Measurements from ENCODE around the gene UQCR10. TPM values are rescaled to one million over a fixed set of nuclear protein-coding genes. Genes with fewer than 3 reads are reported as not detected.

The UQCR10 gene
- total RNA-seq, 1 donor from 2014 or later: 48.7 TPM

DNA sequence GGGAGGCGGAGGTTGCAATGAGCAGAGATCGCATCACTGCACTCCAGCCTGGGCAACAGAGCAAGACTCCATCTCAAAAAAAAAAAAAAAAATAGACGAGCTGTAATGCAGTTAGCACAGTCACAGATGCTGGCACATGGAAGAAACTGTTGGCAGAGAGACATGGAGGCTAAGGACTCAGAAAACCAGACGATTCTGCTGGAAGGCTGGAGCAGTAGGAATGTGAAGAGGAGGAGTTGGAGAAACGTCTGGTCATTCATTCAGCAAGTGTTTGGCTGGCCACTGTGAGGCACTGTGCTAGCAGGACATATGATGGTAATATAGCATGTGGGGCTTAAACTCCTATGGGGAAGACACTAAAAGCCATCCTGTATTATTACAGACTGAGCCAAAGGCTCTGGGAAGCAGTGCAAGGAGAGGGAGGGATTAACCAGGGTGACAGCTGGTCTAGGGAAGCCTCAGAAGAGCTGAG, 5.0 kb downstream of the UQCR10 start:
- no peak overlapping the region for H3K27ac ChIP-seq
- Mint-ChIP-seq H3K4me3 (no peak overlapping the region), H3K9me3 (no peaks in the 10 kb centered on the region), H3K4me1 (peaks cover 16% of the 10 kb centered on the region), H3K36me3 (peaks cover 10% of the 10 kb centered on the region), H3K27me3 (ENCODE audit: insufficient read depth, low read depth) (peaks cover 3% of the 10 kb centered on the region), H3K27ac (no peak overlapping the region)
- H3K79me2 ChIP-seq (ENCODE audit: low read depth): peaks cover 21% of the 10 kb centered on the region
- H3K27me3 ChIP-seq: no peaks in the 10 kb centered on the region
- H3K9me3 ChIP-seq (ENCODE audit: low read depth): no peaks in the 10 kb centered on the region
- DNase-seq (ENCODE audit: low spot score): peak; percentile 37
- H4K20me1 ChIP-seq (ENCODE audit: low read depth): peaks cover 4% of the 10 kb centered on the region
- H3F3A ChIP-seq (ENCODE audit: low read depth): peaks cover 9% of the 10 kb centered on the region
- no peak overlapping the region for H2AFZ ChIP-seq (replicated peaks)
- no peak overlapping the region for H3K4me2 ChIP-seq
- peaks cover 6% of the 10 kb centered on the region for H3K4me1 ChIP-seq
- TF ChIP-seq EZH2phosphoT487 (IDR thresholded peaks at IDR 0.05): no peak
- TF ChIP-seq, protein P1, sequence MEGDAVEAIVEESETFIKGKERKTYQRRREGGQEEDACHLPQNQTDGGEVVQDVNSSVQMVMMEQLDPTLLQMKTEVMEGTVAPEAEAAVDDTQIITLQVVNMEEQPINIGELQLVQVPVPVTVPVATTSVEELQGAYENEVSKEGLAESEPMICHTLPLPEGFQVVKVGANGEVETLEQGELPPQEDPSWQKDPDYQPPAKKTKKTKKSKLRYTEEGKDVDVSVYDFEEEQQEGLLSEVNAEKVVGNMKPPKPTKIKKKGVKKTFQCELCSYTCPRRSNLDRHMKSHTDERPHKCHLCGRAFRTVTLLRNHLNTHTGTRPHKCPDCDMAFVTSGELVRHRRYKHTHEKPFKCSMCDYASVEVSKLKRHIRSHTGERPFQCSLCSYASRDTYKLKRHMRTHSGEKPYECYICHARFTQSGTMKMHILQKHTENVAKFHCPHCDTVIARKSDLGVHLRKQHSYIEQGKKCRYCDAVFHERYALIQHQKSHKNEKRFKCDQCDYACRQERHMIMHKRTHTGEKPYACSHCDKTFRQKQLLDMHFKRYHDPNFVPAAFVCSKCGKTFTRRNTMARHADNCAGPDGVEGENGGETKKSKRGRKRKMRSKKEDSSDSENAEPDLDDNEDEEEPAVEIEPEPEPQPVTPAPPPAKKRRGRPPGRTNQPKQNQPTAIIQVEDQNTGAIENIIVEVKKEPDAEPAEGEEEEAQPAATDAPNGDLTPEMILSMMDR (IDR thresholded peaks at IDR 0.05): peak; percentile 49
- H3K36me3 ChIP-seq: no peaks in the 10 kb centered on the region
- H3K4me3 ChIP-seq: no peak overlapping the region
- H3K9ac ChIP-seq: no peak overlapping the region

DNA sequence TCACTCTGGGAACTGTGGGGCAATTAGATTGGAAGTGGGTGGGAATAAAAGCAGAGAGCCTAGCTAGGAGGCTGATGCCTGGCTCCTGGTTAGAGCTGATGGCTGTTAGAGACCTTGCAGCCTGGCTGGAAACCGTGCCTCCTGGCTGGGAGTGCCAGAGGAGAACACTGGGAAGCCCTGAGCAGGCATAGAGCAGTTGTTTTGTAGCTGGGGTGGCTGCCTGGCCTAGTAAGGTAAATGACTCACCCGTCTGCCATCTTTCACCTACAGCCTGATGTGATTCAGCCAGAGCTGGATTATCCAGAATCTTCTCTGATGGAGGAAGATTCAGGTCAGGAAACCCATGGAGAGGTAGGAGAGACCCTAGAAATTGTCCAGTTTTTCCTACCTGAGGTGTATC, 6.1 kb downstream of the UQCR10 start:
- no peak overlapping the region for H3K27ac Mint-ChIP-seq
- H3K27me3 Mint-ChIP-seq (ENCODE audit: insufficient read depth, low read depth): peaks cover 2% of the 10 kb centered on the region
- DNase-seq (ENCODE audit: low spot score): no peak

DNA sequence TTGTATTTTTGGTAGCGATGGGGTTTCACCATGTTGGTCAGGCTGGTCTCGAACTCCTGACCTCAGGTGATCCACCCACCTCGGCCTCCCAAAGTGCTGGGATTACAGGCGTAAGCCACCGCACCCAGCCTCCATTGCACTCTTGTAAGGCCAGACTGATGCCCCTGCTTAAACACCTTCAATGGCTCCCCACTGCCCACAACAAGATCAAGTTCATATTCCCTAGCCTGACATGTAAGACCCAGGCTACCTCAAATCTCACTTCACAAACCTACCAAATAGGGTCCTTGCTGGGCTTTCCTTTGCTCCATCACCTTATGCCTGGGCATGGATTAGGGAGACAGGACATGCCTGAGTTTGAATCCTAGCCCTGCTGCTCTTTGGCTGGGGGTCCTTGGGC, 13.1 kb downstream of the UQCR10 start:
- Histone ChIP-seq H3K4me3 (no peak overlapping the region), H3K79me2 (ENCODE audit: low read depth) (no peaks in the 10 kb centered on the region), H3K4me2 (no peak overlapping the region), H3K9ac (no peak overlapping the region), H3K4me1 (peaks cover 10% of the 10 kb centered on the region), H3K27me3 (no peaks in the 10 kb centered on the region), H2AFZ (replicated peaks) (no peak overlapping the region), H3K36me3 (no peaks in the 10 kb centered on the region), H3F3A (ENCODE audit: low read depth) (no peaks in the 10 kb centered on the region), H3K9me3 (ENCODE audit: low read depth) (no peaks in the 10 kb centered on the region), H4K20me1 (ENCODE audit: low read depth) (no peaks in the 10 kb centered on the region), H3K27ac (no peak overlapping the region)
- no peaks in the 10 kb centered on the region for H3K27me3 Mint-ChIP-seq (ENCODE audit: insufficient read depth, low read depth)
- no peak for TF ChIP-seq EZH2phosphoT487 (IDR thresholded peaks at IDR 0.05)
- no peak overlapping the region for H3K27ac Mint-ChIP-seq
- H3K36me3 Mint-ChIP-seq: no peaks in the 10 kb centered on the region
- H3K4me3 Mint-ChIP-seq: no peak overlapping the region
- peaks cover 36% of the 10 kb centered on the region for H3K4me1 Mint-ChIP-seq
- no peaks in the 10 kb centered on the region for H3K9me3 Mint-ChIP-seq
- no peak for DNase-seq (ENCODE audit: low spot score)

More for the DNA sequence above, 6.1 kb downstream of the UQCR10 start:
- H3K4me1 ChIP-seq: peaks cover 2% of the 10 kb centered on the region
- no peak overlapping the region for H3K27ac ChIP-seq
- Mint-ChIP-seq H3K4me3 (no peak overlapping the region), H3K9me3 (no peaks in the 10 kb centered on the region), H3K36me3 (peaks cover 10% of the 10 kb centered on the region), H3K4me1 (peaks cover 6% of the 10 kb centered on the region)
- peaks cover 11% of the 10 kb centered on the region for H3K79me2 ChIP-seq (ENCODE audit: low read depth)
- no peaks in the 10 kb centered on the region for H3K36me3 ChIP-seq
- no peak overlapping the region for H3K9ac ChIP-seq
- no peak overlapping the region for H3K4me2 ChIP-seq
- H3K4me3 ChIP-seq: no peak overlapping the region
- H2AFZ ChIP-seq (replicated peaks): no peak overlapping the region
- no peaks in the 10 kb centered on the region for H3K9me3 ChIP-seq (ENCODE audit: low read depth)
- TF ChIP-seq, protein P1 (IDR thresholded peaks at IDR 0.05): no peak
- no peak for TF ChIP-seq EZH2phosphoT487 (IDR thresholded peaks at IDR 0.05)
- no peak for TF ChIP-seq EZH2 (IDR thresholded peaks at IDR 0.05)
- peaks cover 9% of the 10 kb centered on the region for H3F3A ChIP-seq (ENCODE audit: low read depth)
- H4K20me1 ChIP-seq (ENCODE audit: low read depth): peaks cover 4% of the 10 kb centered on the region
- no peaks in the 10 kb centered on the region for H3K27me3 ChIP-seq

DNA sequence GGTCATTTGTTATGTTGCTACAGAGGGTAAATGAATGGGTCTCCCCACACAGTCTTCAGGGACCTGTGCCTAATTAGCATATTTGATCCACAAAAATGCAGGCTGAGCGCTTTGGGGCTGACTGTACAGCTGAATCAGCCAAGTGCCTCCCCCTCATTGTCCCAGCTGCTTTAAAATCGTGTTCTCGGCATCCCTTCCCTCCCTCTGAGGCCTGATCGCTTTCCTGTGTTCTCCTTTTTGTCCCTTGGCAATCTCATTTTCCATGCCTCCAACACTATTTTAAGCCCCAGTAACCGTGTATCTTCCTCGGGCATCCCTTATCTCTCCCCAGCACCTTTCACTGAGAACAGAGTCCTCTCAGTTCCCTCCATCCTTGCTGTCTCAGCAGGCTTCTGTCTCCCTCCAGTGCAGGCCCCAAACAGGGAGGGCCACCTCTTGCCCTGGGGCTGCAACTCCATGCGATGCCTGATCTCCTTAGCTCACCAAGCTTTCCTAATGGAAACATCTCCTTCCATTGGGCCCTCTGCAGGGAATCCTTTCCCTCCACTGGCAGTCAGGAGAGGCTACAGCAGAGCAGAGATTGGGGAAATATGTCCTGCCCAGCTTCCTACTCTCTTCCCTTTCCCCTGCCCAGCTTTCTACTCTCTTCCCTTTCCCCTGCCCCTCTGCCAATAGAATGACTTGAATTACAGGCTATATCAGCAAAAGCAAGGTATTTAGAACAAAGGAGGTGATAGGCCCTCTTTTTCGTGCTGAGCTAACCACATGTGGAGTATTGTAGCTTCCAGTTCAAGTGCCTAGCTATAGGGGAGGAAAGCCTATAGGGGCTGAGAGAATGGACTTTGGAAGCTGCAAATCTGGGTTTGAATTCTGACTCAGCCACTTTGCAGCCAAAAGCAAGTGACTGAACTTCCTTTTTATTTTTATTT, 13.8 kb downstream of the UQCR10 start:
- DNase-seq (ENCODE audit: low spot score): no peak
- H3K4me1 ChIP-seq: peaks cover 10% of the 10 kb centered on the region
- H3F3A ChIP-seq (ENCODE audit: low read depth): no peaks in the 10 kb centered on the region
- peak overlapping the region; percentile 73 for H2AFZ ChIP-seq (replicated peaks)
- H3K36me3 ChIP-seq: no peaks in the 10 kb centered on the region
- no peaks in the 10 kb centered on the region for H3K9me3 ChIP-seq (ENCODE audit: low read depth)
- Mint-ChIP-seq H3K36me3 (no peaks in the 10 kb centered on the region), H3K4me3 (peak overlapping the region; percentile 2), H3K27ac (peak overlapping the region; percentile 94), H3K9me3 (no peaks in the 10 kb centered on the region), H3K27me3 (ENCODE audit: insufficient read depth, low read depth) (no peaks in the 10 kb centered on the region), H3K4me1 (peaks cover 40% of the 10 kb centered on the region)
- H3K79me2 ChIP-seq (ENCODE audit: low read depth): no peaks in the 10 kb centered on the region
- H4K20me1 ChIP-seq (ENCODE audit: low read depth): no peaks in the 10 kb centered on the region
- no peaks in the 10 kb centered on the region for H3K27me3 ChIP-seq
- H3K27ac ChIP-seq: no peak overlapping the region
- TF ChIP-seq EZH2phosphoT487 (IDR thresholded peaks at IDR 0.05) (no peak), EZH2 (IDR thresholded peaks at IDR 0.05) (no peak)
- TF ChIP-seq, protein P1 (IDR thresholded peaks at IDR 0.05): no peak
- H3K4me2 ChIP-seq: no peak overlapping the region
- no peak overlapping the region for H3K4me3 ChIP-seq
- no peak overlapping the region for H3K9ac ChIP-seq

Measured in neural progenitor cell (in vitro differentiated cells).